HepG2 (cell line): ENCODE data around the gene RARA. TPM values are rescaled to one million over a fixed set of nuclear protein-coding genes. Genes with fewer than 3 reads are reported as not detected.

Experiments used
- HMGA1 ChIP-seq: sonication (generic); formaldehyde crosslinking; conservative IDR thresholded peaks from 2 replicates; pipeline ENCODE4 v1.4.0; 2020; ENCODE audit warnings: missing genetic modification reagents
- NR1H2 ChIP-seq: sonication (generic); formaldehyde crosslinking; IDR thresholded peaks from 2 replicates; pipeline ENCODE4 v1.8.1; 2022; ENCODE audit warnings: low read depth, missing genetic modification reagents, borderline replicate concordance
- NR3C1 ChIP-seq: sonication (generic); formaldehyde crosslinking; IDR thresholded peaks from 2 replicates; pipeline ENCODE4 v1.4.0; 2020; ENCODE audit warnings: missing genetic modification reagents
- RFXANK ChIP-seq: IDR thresholded peaks from 2 replicates; pipeline ENCODE4 v1.6.1; 2016
- SMYD3 ChIP-seq: sonication (generic); formaldehyde crosslinking; IDR thresholded peaks from 2 replicates; pipeline ENCODE4 v1.8.1; 2023; ENCODE audit warnings: mild to moderate bottlenecking, missing genetic modification reagents
- SNAPC4 ChIP-seq: sonication (generic); formaldehyde crosslinking; IDR thresholded peaks from 2 replicates; pipeline ENCODE4 v1.4.0; 2020; ENCODE audit warnings: mild to moderate bottlenecking, missing genetic modification reagents
- TCF12 ChIP-seq, 2 experiments: fragments of 450-650 bp in 1 of 2; sonication (generic) in 1 of 2; formaldehyde crosslinking in 1 of 2; IDR thresholded peaks; 2 replicates each; pipeline versions ENCODE4 v1.6.1 to v1.8.0; 2017 to 2022; ENCODE audit warnings: antibody characterized with exemption in 1 of 2, mild to moderate bottlenecking in 1 of 2, missing genetic modification reagents in 1 of 2, moderate library complexity in 1 of 2
- ZNF709 ChIP-seq: sonication (generic); formaldehyde crosslinking; IDR thresholded peaks from 2 replicates; pipeline ENCODE4 v1.5.0; 2020; ENCODE audit warnings: mild to moderate bottlenecking, missing genetic modification reagents
- polyA plus RNA-seq, 8 experiments: library from polyadenylated mRNA; depleted of rRNA in 3 of 8; stranded (reverse) in 7 of 8; unstranded in 1 of 8; fragments of >200 nt; fragmentation: Illumina TruSeq in 4 of 8; extraction: Trizol in 4 of 8; gene quantifications; 2 replicates each; pipeline versions ENCODE4 v1.2.1 to v1.2.3, GENCODE V29; 2011 to 2016; ENCODE audit warnings: low read depth in 4 of 8, missing spikeins in 1 of 8, mixed read lengths in 1 of 8; ENCODE audit not compliant: insufficient read depth in 1 of 8
- total RNA-seq, 5 experiments: library from RNA; depleted of rRNA; stranded (reverse); fragments of >200 nt; fragmentation: Illumina TruSeq; extraction: Trizol; gene quantifications; 2 replicates each; pipeline ENCODE4 v1.2.3, GENCODE V29; 2016; ENCODE audit warnings: low read depth in 1 of 5
- TF ChIP-seq, protein P1 (sequence below), 2 experiments: sonication (generic) in 1 of 2; formaldehyde crosslinking in 1 of 2; IDR thresholded peaks; 2 replicates each; pipeline versions ENCODE4 v1.4.0 to v1.6.1; 2016 to 2020; ENCODE audit warnings: borderline replicate concordance in 1 of 2, low read depth in 1 of 2, mild to moderate bottlenecking in 1 of 2, missing genetic modification reagents in 1 of 2
- TF ChIP-seq, protein P2 (sequence below): sonication (generic); formaldehyde crosslinking; IDR thresholded peaks from 2 replicates; pipeline ENCODE4 v1.5.0; 2020; ENCODE audit warnings: missing genetic modification reagents
- TF ChIP-seq, protein P3 (sequence below): sonication (generic); formaldehyde crosslinking; IDR thresholded peaks from 2 replicates; pipeline ENCODE4 v1.9.0; 2021; ENCODE audit warnings: missing genetic modification reagents, mild to moderate bottlenecking, borderline replicate concordance
- TF ChIP-seq, protein P4 (sequence below): sonication (generic); formaldehyde crosslinking; IDR thresholded peaks from 2 replicates; pipeline ENCODE4 v1.8.1; 2023; ENCODE audit warnings: mild to moderate bottlenecking, missing genetic modification reagents
- TF ChIP-seq, protein P5 (sequence below): sonication (generic); formaldehyde crosslinking; IDR thresholded peaks from 2 replicates; pipeline ENCODE4 v1.5.1; 2020; ENCODE audit warnings: missing genetic modification reagents, mild to moderate bottlenecking, borderline replicate concordance
- TF ChIP-seq, protein P6 (sequence below): IDR thresholded peaks from 2 replicates; pipeline ENCODE4 v1.6.1; 2012; ENCODE audit warnings: inconsistent platforms

The RARA gene
- total and polyA plus RNA-seq, 2 of the 13 experiments (the other 11 are each of a cell fraction or from before 2014, with no cell fraction given), result 6.4 to 8.6 TPM

DNA sequence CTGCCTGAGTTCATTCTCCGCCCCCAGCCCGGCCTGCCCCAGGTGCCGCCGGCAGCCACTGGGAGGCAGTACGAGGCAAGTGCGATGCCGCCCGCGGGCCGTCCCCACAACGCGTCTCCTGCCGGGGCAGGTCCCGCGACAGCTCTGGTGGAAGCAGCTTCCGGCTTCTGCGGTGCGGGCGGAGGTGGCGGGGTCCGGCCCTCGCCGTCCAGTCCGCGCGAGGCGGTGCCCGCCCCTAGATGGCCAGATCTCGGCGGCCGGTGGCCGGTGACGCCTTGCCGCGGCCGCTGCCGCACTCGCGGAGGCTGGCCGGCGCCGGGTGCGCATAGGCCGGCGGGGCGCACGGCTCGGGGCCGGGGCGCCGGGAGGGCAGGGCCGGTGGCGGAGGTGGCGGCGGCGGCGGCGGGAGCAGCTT lies 53.7 kb downstream of the RARA start (continued):
- TF ChIP-seq, protein P1, sequence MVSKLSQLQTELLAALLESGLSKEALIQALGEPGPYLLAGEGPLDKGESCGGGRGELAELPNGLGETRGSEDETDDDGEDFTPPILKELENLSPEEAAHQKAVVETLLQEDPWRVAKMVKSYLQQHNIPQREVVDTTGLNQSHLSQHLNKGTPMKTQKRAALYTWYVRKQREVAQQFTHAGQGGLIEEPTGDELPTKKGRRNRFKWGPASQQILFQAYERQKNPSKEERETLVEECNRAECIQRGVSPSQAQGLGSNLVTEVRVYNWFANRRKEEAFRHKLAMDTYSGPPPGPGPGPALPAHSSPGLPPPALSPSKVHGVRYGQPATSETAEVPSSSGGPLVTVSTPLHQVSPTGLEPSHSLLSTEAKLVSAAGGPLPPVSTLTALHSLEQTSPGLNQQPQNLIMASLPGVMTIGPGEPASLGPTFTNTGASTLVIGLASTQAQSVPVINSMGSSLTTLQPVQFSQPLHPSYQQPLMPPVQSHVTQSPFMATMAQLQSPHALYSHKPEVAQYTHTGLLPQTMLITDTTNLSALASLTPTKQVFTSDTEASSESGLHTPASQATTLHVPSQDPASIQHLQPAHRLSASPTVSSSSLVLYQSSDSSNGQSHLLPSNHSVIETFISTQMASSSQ (IDR thresholded peaks at IDR 0.05; ENCODE audit: low read depth), result no peak; the same call in 1 of the 2 replicates
- TF ChIP-seq, protein P1 (CRISPR knock-in tag; IDR thresholded peaks at IDR 0.05; ENCODE audit: borderline replicate concordance), result peak; percentile 72; the same call in 1 of the 2 replicates
- no peak for TF ChIP-seq TCF12 (IDR thresholded peaks at IDR 0.05)
- no peak for TF ChIP-seq TCF12 (CRISPR knock-in tag; IDR thresholded peaks at IDR 0.05)
- TF ChIP-seq, protein P2, sequence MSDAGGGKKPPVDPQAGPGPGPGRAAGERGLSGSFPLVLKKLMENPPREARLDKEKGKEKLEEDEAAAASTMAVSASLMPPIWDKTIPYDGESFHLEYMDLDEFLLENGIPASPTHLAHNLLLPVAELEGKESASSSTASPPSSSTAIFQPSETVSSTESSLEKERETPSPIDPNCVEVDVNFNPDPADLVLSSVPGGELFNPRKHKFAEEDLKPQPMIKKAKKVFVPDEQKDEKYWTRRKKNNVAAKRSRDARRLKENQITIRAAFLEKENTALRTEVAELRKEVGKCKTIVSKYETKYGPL (CRISPR knock-in tag), result no peak
- no peak for TF ChIP-seq SNAPC4 (CRISPR knock-in tag)
- TF ChIP-seq, protein P3, sequence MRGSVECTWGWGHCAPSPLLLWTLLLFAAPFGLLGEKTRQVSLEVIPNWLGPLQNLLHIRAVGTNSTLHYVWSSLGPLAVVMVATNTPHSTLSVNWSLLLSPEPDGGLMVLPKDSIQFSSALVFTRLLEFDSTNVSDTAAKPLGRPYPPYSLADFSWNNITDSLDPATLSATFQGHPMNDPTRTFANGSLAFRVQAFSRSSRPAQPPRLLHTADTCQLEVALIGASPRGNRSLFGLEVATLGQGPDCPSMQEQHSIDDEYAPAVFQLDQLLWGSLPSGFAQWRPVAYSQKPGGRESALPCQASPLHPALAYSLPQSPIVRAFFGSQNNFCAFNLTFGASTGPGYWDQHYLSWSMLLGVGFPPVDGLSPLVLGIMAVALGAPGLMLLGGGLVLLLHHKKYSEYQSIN (CRISPR knock-in tag), result no peak
- TF ChIP-seq, protein P4, sequence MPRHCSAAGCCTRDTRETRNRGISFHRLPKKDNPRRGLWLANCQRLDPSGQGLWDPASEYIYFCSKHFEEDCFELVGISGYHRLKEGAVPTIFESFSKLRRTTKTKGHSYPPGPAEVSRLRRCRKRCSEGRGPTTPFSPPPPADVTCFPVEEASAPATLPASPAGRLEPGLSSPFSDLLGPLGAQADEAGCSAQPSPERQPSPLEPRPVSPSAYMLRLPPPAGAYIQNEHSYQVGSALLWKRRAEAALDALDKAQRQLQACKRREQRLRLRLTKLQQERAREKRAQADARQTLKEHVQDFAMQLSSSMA (CRISPR knock-in tag), result no peak
- TF ChIP-seq, protein P5, sequence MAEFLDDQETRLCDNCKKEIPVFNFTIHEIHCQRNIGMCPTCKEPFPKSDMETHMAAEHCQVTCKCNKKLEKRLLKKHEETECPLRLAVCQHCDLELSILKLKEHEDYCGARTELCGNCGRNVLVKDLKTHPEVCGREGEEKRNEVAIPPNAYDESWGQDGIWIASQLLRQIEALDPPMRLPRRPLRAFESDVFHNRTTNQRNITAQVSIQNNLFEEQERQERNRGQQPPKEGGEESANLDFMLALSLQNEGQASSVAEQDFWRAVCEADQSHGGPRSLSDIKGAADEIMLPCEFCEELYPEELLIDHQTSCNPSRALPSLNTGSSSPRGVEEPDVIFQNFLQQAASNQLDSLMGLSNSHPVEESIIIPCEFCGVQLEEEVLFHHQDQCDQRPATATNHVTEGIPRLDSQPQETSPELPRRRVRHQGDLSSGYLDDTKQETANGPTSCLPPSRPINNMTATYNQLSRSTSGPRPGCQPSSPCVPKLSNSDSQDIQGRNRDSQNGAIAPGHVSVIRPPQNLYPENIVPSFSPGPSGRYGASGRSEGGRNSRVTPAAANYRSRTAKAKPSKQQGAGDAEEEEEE, result no peak
- TF ChIP-seq NR1H2, result peak; percentile 54; the same call in 1 of the 2 replicates
- TF ChIP-seq ZNF709 (CRISPR knock-in tag), result peak; percentile 95; the same call in 1 of the 2 replicates
- TF ChIP-seq, protein P6, sequence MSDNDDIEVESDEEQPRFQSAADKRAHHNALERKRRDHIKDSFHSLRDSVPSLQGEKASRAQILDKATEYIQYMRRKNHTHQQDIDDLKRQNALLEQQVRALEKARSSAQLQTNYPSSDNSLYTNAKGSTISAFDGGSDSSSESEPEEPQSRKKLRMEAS, result peak; percentile 96
- TF ChIP-seq RFXANK (CRISPR knock-in tag), result 0 out of 2 replicates have a peak, but pooled peaks have one; percentile 75
- TF ChIP-seq SMYD3 (CRISPR knock-in tag), result no peak
- no peak for TF ChIP-seq HMGA1 (CRISPR knock-in tag)
- TF ChIP-seq NR3C1 (CRISPR knock-in tag), result no peak
